ENCODE measurements around the gene ACO1.
"Not testable (repeated sequence)": the region's sequence is repeated elsewhere in the genome, so short reads cannot be mapped to it uniquely, and the experiment has no call there.

The ACO1 gene

GRCh38 chr9:32384364-32385151, at the start of gene ACO1:
TSS of gene ACO1 (plus strand) at chr9:32384643. CDS start at chr9:32405507, 20,864 bp downstream.
- FAIRE-seq = no peak

DNA sequence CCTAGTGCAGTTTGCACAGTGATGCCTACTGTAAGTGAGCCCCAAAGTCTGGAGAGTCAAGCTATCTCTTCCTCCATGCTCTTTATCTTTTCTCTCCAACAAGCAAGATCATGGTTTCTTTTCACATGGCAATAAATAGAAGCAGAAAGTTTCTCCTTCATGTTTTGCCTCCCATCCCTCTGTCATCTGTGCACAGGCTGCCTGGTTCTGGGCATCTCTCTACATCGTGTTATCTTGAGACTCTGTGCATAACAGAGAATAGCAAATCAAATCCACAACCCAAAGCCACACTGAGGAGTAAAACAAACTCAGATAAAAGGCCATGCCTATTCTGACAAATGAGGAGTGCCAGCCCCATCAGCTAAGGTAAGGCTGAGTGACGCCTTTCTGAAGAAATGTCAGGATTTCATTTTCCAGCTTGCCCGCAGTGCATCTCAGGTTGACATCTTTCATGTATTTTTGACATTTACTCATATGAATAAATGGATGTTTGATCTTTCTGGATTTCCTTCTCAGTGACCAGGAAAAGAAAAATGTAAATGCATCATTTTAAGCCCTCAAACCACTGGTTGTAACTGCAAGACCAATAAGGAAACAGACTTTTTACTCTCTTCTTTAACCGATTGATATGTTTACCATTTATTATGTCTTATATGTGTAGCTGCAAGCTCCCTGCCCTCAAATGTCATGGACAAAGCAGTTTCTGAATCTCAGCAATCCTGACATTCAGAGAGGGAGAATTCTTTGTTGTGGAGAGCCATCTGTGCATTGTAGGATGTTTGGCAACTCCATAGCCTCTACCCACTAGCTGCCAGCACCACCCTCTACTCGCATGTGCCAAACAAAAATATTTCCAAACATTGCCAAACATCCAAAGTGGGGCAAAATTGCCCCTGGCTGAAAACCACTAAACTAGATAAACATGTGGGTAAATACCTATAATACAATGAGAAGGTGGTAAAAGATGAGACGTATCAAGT, 49.2 kb upstream of the ACO1 start:
- FAIRE-seq = no peak

DNA sequence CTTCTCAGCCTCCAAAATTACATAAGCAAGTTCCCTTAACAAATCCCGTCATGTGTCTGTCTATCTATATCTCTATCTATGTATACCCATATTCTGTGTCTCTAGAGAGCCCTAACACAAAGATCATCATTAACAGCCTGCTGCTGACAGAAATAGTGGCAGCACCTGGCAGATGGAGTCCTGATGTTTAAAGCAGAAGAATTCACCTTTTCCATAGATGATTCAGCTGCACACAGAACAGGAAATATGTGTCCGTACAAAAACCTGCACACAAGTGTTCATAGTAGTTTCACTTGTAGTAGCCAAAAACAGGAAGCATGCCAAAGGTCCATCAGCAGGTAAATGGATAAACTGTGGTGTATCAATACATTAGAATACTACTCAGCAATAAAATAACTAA, 45.0 kb upstream of the ACO1 start:
- no peak for FAIRE-seq

GRCh38 chr9:32340361-32340760, 44.1 kb upstream of the ACO1 start:
- no peak for FAIRE-seq

DNA sequence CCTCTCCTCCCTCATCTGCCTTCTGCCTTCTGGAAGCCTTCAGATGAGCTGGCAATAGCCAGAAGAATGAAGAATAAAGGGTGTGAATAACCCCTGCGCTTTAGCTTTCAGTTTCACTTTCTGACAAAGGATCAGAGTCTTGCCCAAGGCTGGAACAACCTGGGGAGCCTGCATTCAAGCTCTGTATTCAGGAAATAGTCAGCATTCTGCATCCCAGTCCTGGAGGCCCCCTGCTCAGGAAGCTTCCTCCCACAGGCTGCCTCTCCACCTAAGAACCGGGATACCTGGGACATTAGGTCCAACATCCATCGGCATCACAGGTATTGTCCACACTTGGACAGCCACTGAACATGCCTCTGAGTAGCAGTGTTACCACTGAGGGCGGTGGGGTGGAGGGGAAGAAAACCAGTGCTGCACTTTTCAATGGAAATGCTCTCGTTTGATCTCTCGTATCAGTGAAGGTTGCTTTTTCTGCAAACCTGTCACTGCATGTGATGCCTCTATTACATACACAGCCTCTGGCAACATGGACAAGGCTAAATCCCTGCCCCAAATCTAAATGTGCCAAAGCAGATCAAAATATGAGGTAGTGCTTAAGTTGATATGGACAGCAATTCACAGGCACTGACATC, 39.8 kb upstream of the ACO1 start:
- FAIRE-seq = no peak

GRCh38 chr9:32345243-32345642, 39.2 kb upstream of the ACO1 start:
- FAIRE-seq = no peak

DNA sequence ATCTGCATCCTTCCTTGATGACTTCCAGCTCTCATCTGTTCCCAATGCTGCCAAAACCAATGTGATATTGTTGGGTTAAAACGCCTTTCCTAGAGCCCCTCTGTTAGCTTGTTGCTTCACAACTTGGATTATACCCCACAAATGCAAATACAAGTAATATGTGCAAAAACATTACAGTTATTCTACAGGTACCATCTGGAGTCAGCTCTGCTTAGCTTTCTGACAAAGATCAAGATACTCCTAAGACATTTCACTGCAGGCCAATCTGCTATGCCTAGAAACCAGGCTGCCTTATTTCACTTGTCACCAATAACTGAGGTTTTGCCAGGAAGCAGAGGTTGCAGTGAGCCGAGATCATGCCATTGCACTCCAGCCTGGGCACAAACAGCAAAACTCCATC, 36.9 kb upstream of the ACO1 start:
- no peak for FAIRE-seq

GRCh38 chr9:32348106-32348695, 36.2 kb upstream of the ACO1 start:
- FAIRE-seq = no peak

DNA sequence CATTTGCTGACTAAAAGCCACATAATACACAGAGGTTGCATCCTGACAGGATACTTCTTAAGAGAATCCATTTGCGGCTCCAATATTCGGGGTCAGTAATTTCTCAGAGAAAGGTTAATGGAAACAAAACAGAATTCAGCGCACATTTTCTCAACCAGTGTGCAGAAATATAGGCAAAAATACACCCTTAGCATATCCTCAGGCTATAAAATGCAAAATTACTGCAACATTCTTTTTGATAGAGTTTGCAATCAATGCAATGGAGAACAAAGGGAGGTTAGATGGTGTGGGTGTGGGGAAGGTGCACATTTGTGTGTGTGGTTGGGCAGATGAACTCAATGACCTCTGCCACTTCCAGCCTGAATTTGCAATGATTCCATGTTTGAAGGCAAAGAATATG, 35.4 kb upstream of the ACO1 start:
- FAIRE-seq = no peak

- no peak for FAIRE-seq
These were observed 33.8 kb upstream of the ACO1 start for GRCh38 chr9:32350682-32351081.

DNA sequence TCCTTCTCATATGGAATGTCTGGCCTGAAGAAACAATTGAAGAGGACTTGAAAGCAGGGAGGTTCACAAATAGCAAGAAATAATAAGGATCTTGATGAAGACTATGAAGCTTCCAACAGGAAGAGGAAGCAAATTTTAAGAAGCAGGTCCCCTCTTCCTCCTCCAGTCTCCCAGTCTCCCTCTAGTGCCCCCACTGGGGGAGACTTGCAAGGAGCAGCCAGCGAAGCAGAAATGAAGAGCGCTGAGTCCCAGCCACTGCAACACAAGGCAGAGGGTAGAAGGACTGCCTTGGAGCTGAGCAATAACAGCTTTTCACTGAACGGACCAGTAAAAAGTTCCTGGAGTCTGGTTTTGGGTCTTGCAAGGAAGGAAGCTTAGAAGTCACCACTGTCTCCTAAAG, 32.6 kb upstream of the ACO1 start:
- FAIRE-seq = no peak

DNA sequence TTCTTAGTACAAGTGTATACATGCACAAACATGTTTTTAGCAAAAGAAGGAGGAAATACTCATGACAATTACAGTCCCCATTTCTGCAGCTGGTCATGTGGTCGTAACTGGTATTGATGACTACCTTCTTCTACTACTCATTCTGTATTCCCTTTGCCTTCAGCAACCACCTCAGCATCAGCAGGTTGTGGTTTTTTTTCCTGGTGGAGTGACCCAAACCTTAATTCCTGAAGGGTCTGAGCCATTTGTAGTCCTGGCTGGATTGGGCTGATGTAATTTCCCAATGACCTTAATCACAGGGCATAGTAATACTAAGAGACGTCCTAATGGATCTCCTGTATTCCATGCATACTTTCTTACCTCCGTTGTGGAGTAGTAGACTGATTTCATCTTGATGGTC, 31.0 kb upstream of the ACO1 start:
- not testable (repeated sequence) for FAIRE-seq

DNA sequence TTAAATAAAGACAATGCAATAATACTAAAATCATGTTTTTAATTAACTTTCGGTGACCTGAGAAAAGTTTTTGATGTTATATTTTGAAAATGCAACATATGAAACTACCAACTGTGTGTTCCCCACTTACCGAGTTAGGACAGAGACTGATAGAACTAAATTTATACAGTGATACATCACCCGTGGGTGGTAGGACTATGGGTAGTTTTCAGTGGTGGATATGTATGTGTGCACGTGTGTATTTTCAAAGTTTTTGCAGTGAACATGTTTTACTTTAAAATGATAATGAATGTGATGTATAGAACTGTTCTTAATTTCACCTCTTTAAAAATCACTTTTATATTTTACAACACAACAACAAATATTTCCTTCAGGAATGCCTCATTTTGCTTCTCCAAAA, 25.0 kb upstream of the ACO1 start:
- FAIRE-seq = no peak

DNA sequence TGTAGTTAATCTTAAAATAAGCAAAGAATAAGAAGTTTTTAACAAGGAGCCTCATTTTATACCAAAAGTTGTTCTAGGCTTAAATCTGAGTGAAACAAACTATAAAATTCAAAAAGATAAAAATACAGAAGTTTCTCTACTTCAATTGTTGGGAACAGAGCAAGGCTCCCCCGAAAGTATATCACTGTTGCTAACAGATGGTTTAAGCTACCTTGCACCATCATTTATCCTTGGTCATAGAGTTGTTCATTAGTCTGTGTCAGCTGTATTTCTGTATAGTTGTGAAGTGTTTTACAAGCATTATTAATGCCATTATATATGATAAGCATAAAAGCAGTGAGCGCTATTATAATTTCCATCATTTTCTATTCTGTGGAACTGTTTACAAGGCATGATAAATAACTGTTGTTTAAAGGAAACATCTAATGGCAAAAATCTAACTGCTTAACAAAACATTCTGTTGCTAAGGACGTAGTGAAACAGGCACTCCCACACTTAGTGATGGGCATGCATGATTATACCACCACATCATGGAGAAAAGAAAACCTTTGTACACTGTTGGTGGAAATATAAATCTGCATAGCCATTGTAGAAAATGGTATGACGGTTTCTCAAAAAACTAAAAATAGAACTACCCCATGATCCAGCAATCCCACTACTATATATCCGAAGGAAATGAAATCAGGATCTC, 23.3 kb upstream of the ACO1 start:
- no peak for FAIRE-seq

DNA sequence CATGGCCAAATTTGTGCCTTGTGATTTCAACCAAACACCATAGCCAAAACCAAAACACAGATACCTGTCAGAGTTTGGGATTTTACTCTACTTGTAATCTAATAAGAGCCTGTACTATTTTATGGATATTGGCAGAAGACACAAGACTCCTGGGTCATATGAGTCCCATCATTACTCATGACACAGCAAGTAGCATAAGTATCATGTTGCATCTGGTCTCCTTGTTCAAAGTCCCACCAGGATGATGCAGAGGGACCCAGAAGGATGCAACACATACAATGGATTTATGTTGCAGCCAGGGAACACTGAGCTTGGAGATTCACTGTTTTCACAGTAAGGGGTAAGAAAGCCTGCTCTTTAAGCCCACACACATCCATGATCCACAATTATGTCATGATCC, 13.2 kb upstream of the ACO1 start:
- no peak for FAIRE-seq

DNA sequence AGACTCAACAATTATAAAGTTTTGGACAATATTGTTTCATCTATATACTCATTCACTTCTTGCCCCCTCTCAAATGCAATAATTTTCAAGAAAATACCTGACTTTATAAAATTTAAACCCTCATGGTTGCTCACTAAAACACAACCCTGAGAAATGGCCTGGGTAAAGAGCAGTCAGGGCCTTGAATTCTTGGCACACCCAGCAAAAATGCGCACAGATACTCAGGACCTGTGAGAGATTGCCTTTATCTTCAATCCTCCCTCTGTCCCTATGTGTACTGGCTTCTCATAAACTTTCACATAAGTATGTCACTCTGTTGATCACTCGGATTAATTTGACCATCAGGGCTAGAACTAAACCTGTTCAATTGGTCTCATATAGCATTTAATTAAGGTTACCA, 12.8 kb upstream of the ACO1 start:
- FAIRE-seq = no peak

- no peak for FAIRE-seq
These were observed 8.2 kb upstream of the ACO1 start for GRCh38 chr9:32376285-32376684.

GRCh38 chr9:32378496-32378895, 5.9 kb upstream of the ACO1 start:
- no peak for FAIRE-seq

DNA sequence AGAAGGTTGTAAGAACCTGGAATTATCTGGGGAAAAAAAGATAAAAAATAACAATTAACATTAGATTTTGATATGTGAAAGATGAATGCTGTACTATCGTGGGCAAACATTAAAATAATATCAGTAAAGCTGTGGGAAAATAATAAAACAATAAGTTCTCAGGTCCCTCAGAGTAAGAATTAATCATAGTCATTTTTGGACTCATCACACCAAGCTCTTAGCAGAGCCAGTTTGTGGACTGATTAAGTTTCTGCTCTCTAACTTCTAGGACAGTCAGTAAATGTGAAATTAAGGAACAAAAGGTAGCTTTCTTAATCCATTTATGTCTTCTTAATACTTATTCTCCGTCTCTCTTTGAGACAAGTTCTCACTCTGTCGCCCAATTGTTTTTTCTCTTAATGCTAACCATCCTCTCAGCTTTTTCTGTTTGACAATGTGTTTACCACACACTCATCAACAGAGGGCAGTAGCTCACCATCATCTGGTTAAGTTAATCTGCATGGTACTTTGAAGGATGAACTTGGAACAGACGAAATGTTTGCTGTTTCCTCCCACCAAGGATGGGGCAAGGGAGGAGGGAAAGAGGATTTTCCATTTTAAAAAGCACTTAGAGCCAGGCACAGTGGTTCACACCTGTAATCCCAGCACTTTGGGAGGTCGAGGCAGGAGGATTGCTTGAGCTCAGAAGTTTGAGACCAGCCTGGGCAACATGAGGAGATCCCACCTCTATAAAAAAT, 5.3 kb upstream of the ACO1 start:
- FAIRE-seq = no peak

- FAIRE-seq = no peak
These were observed 3.5 kb upstream of the ACO1 start for GRCh38 chr9:32380944-32381343.

- FAIRE-seq = no peak
These were observed 1.7 kb upstream of the ACO1 start for GRCh38 chr9:32382565-32383320.
